IMR-90 (cell line): ENCODE results near the gene ELK3. TPM values are rescaled to one million over a fixed set of nuclear protein-coding genes. Genes with fewer than 3 reads are reported as not detected.

Experiments used
- ATAC-seq: fragments of 200-7000 bp; cut with Tn5 transposase; 2 replicates; pipeline ENCODE4 v1.9.1; 2020; ENCODE audit warnings: low read depth, mild to moderate bottlenecking, moderate library complexity
- BruUV-seq: library from RNA; stranded (reverse); fragments of 400-500 nt; replicated peaks from 2 replicates; lab custom pipeline; 2021; lab: Mats Ljungman, UMichigan
- CTCF ChIA-PET: fragments of 300-600 bp; formaldehyde crosslinking; extraction: SDS; loops from one replicate; lab custom pipeline; 2021; ENCODE audit warnings: antibody characterized with exemption; lab: Yijun Ruan, JAX
- POLR2A ChIA-PET: fragments of 300-600 bp; sonication (Branson Sonifier 250); formaldehyde crosslinking; loops from one replicate; lab custom pipeline; 2022; ENCODE audit warnings: antibody characterized with exemption; ENCODE audit not compliant: unreplicated experiment; lab: Charles Lee
- DNase-seq: peaks from one replicate; pipeline ENCODE4 v3.0.0; 2013
- H2AFZ ChIP-seq: replicated peaks from 2 replicates; pipeline ENCODE3; 2013; ENCODE audit warnings: low read length, mild to moderate bottlenecking; ENCODE audit not compliant: poor library complexity
- H2AK5ac ChIP-seq: 2 replicates; pipeline ENCODE4 v1.6.1; 2013; ENCODE audit warnings: low read depth, low read length, inconsistent platforms
- H2AK9ac ChIP-seq: replicated peaks from 2 replicates; pipeline ENCODE3; 2013; ENCODE audit warnings: mild to moderate bottlenecking, low read depth, low read length, moderate library complexity; ENCODE audit not compliant: poor library complexity
- H2BK120ac ChIP-seq: 2 replicates; pipeline ENCODE4 v1.6.1; 2013; ENCODE audit warnings: low read depth, low read length, inconsistent platforms
- H2BK15ac ChIP-seq: 3 replicates; pipeline ENCODE4 v1.6.1; 2013; ENCODE audit warnings: low read depth, low read length, inconsistent platforms
- H2BK20ac ChIP-seq: 2 replicates; pipeline ENCODE4 v1.6.1; 2013; ENCODE audit warnings: low read depth, mild to moderate bottlenecking, inconsistent platforms, low read length, moderate library complexity
- H2BK5ac ChIP-seq: 2 replicates; pipeline ENCODE4 v1.6.1; 2013; ENCODE audit warnings: mild to moderate bottlenecking, low read depth, low read length, inconsistent platforms; ENCODE audit not compliant: poor library complexity, severe bottlenecking
- H3K14ac ChIP-seq: replicated peaks from 2 replicates; pipeline ENCODE4 v1.6.1; 2013; ENCODE audit warnings: low read depth, low read length, inconsistent platforms
- H3K18ac ChIP-seq: 2 replicates; pipeline ENCODE4 v1.6.1; 2013; ENCODE audit warnings: low read depth, low read length, control low read depth
- H3K23ac ChIP-seq: 2 replicates; pipeline ENCODE4 v1.6.1; 2013; ENCODE audit warnings: low read depth, low read length, inconsistent platforms
- H3K27ac ChIP-seq: 2 replicates; pipeline ENCODE4 v1.5.1; 2013; ENCODE audit warnings: mild to moderate bottlenecking, control low read depth, low read length; ENCODE audit not compliant: insufficient read depth
- H3K27me3 ChIP-seq: 2 replicates; pipeline ENCODE4 v1.6.1; 2013; ENCODE audit warnings: low read length; ENCODE audit not compliant: control insufficient read depth, insufficient read depth
- H3K36me3 ChIP-seq: 2 replicates; pipeline ENCODE4 v1.6.1; 2013; ENCODE audit warnings: low read length, mixed read lengths; ENCODE audit not compliant: control insufficient read depth, insufficient read depth
- H3K4ac ChIP-seq: 2 replicates; pipeline ENCODE4 v1.6.1; 2013; ENCODE audit warnings: low read depth, low read length, inconsistent platforms
- H3K4me1 ChIP-seq: 2 replicates; pipeline ENCODE4 v1.6.1; 2013; ENCODE audit warnings: low read length, mixed read lengths; ENCODE audit not compliant: control insufficient read depth, insufficient read depth
- H3K4me2 ChIP-seq: 2 replicates; pipeline ENCODE4 v1.6.1; 2013; ENCODE audit warnings: low read depth, mild to moderate bottlenecking, control low read depth, low read length, moderate library complexity
- H3K4me3 ChIP-seq: 2 replicates; pipeline ENCODE4 v1.5.1; 2013; ENCODE audit warnings: low read depth, mild to moderate bottlenecking, control low read depth, low read length, moderate library complexity; ENCODE audit not compliant: insufficient read depth
- H3K56ac ChIP-seq: 2 replicates; pipeline ENCODE4 v1.6.1; 2013; ENCODE audit warnings: low read length, inconsistent platforms; ENCODE audit not compliant: insufficient read depth; ENCODE audit errors: extremely low read depth
- H3K79me1 ChIP-seq, 2 experiments: 2 replicates each; pipeline ENCODE4 v1.6.1; 2013; ENCODE audit warnings: low read length in 2 of 2, inconsistent platforms in 1 of 2, low read depth in 1 of 2
- H3K9ac ChIP-seq: 2 replicates; pipeline ENCODE4 v1.6.1; 2013; ENCODE audit warnings: low read depth, low read length, control low read depth
- H3K9me1 ChIP-seq: 2 replicates; pipeline ENCODE4 v1.6.1; 2013; ENCODE audit warnings: low read length, inconsistent platforms; ENCODE audit not compliant: insufficient read depth
- H3K9me3 ChIP-seq: 2 replicates; pipeline ENCODE4 v1.6.1; 2013; ENCODE audit warnings: low read length; ENCODE audit not compliant: control insufficient read depth, insufficient read depth
- H4K20me1 ChIP-seq: 2 replicates; pipeline ENCODE4 v1.6.1; 2013; ENCODE audit warnings: low read length, inconsistent platforms; ENCODE audit not compliant: insufficient read depth
- H4K5ac ChIP-seq: 2 replicates; pipeline ENCODE4 v1.6.1; 2013; ENCODE audit warnings: mild to moderate bottlenecking, low read depth, low read length, control low read depth
- H4K8ac ChIP-seq, 2 experiments: 2 replicates each; pipeline ENCODE4 v1.6.1; 2013; ENCODE audit warnings: low read depth in 2 of 2, low read length in 2 of 2, control low read depth in 1 of 2, inconsistent platforms in 1 of 2
- H4K91ac ChIP-seq: 2 replicates; pipeline ENCODE4 v1.6.1; 2013; ENCODE audit warnings: low read depth, low read length, inconsistent platforms; ENCODE audit not compliant: insufficient read depth
- BHLHE40 ChIP-seq: fragments of 150-350 bp; IDR thresholded peaks from 2 replicates; pipeline ENCODE4 v1.6.1; 2016; ENCODE audit warnings: mild to moderate bottlenecking, low read depth, low read length
- CEBPB ChIP-seq: IDR thresholded peaks from 2 replicates; pipeline ENCODE4 v1.6.1; 2012; ENCODE audit warnings: low read depth, low read length, improper control_type of control experiment
- CHD1 ChIP-seq: IDR thresholded peaks from 2 replicates; pipeline ENCODE4 v1.6.1; 2012; ENCODE audit warnings: low read depth, low read length, improper control_type of control experiment
- FOS ChIP-seq: fragments of 150-350 bp; IDR thresholded peaks from 2 replicates; pipeline ENCODE4 v1.6.1; 2016; ENCODE audit warnings: low read depth, low read length
- MAFK ChIP-seq: IDR thresholded peaks from 2 replicates; pipeline ENCODE4 v1.6.1; 2012; ENCODE audit warnings: low read depth, low read length, improper control_type of control experiment
- MAZ ChIP-seq: IDR thresholded peaks from 2 replicates; pipeline ENCODE4 v1.6.1; 2012; ENCODE audit warnings: low read depth, mild to moderate bottlenecking, low read length, improper control_type of control experiment, moderate library complexity, borderline replicate concordance
- MXI1 ChIP-seq: IDR thresholded peaks from 2 replicates; pipeline ENCODE4 v1.6.1; 2012; ENCODE audit warnings: low read depth, mild to moderate bottlenecking, low read length, moderate library complexity, borderline replicate concordance
- NFE2L2 ChIP-seq: fragments of 150-350 bp; IDR thresholded peaks from 2 replicates; pipeline ENCODE4 v1.6.1; 2016; ENCODE audit warnings: low read depth, mild to moderate bottlenecking, low read length
- POLR2A ChIP-seq: IDR thresholded peaks from 2 replicates; pipeline ENCODE4 v1.6.1; 2012; ENCODE audit warnings: mild to moderate bottlenecking, low read depth, low read length
- RAD21 ChIP-seq: IDR thresholded peaks from 2 replicates; pipeline ENCODE4 v1.6.1; 2012; ENCODE audit warnings: low read length, improper control_type of control experiment
- RCOR1 ChIP-seq: IDR thresholded peaks from 2 replicates; pipeline ENCODE4 v1.6.1; 2012; ENCODE audit warnings: mild to moderate bottlenecking, low read length, improper control_type of control experiment; ENCODE audit not compliant: insufficient replicate concordance
- RFX5 ChIP-seq: IDR thresholded peaks from 2 replicates; pipeline ENCODE4 v1.8.0; 2012; ENCODE audit warnings: low read depth, mild to moderate bottlenecking, low read length, moderate library complexity
- SMC3 ChIP-seq: fragments of 150-350 bp; IDR thresholded peaks from 2 replicates; pipeline ENCODE4 v1.6.1; 2016; ENCODE audit warnings: low read depth, mild to moderate bottlenecking, antibody characterized with exemption, low read length, moderate library complexity
- WGBS, 2 experiments: methylation state at CpG; one replicate each; pipeline versions ENCODE4 v1.1.5 to v1.1.7; 2013; ENCODE audit warnings: missing lambda C conversion rate in 2 of 2; ENCODE audit not compliant: insufficient read length in 1 of 2; ENCODE audit errors: extremely low coverage in 2 of 2; 5-methylcytosine and 5-hydroxymethylcytosine counted together
- dilution Hi-C: fragments of 300-500 bp; cut with HindIII; formaldehyde crosslinking; loops from one replicate; pipeline ENCODE4 v1.14.3; 2018; ENCODE audit warnings: low sequenced_read_pairs; ENCODE audit not compliant: unreplicated experiment
- in situ Hi-C: fragments of 300-500 bp; cut with MboI; formaldehyde crosslinking; loops from 3 replicates; pipeline ENCODE4 v1.14.3; 2019; ENCODE audit warnings: low sequenced_read_pairs, inconsistent platforms, mixed read lengths
- intact Hi-C: fragments of 100-400 bp; cut with micrococcal nuclease; formaldehyde crosslinking; loops from 2 replicates; pipeline ENCODE4 v1.10.0; 2022
- polyA plus RNA-seq, 3 experiments: library from polyadenylated mRNA; depleted of rRNA; stranded (reverse); fragments of >200 nt; gene quantifications; 2 replicates each; pipeline ENCODE4 v1.2.3, GENCODE V29; 2012; ENCODE audit warnings: low replicate concordance in 1 of 3
- total RNA-seq: library from RNA; depleted of rRNA; stranded (reverse); fragments of >200 nt; gene quantifications from 2 replicates; pipeline ENCODE4 v1.2.3, GENCODE V29; 2012
- TF ChIP-seq, protein P1 (sequence below): conservative IDR thresholded peaks from 2 replicates; pipeline ENCODE4 v1.5.1; 2012; ENCODE audit warnings: mild to moderate bottlenecking, low read depth, low read length, improper control_type of control experiment
- TF ChIP-seq, protein P2 (sequence below): fragments of 150-350 bp; IDR thresholded peaks from 2 replicates; pipeline ENCODE4 v1.6.1; 2017; ENCODE audit warnings: mild to moderate bottlenecking, antibody characterized with exemption, low read length, low read depth
- TF ChIP-seq, protein P3 (sequence below): fragments of 150-350 bp; IDR thresholded peaks from 2 replicates; pipeline ENCODE4 v1.6.1; 2016; ENCODE audit warnings: low read depth, mild to moderate bottlenecking, low read length, moderate library complexity, borderline replicate concordance

Gene ELK3
- total and polyA plus RNA-seq, 2 of the 4 experiments (the other 2 are of a cell fraction), result 14.5 to 27.5 TPM

DNA sequence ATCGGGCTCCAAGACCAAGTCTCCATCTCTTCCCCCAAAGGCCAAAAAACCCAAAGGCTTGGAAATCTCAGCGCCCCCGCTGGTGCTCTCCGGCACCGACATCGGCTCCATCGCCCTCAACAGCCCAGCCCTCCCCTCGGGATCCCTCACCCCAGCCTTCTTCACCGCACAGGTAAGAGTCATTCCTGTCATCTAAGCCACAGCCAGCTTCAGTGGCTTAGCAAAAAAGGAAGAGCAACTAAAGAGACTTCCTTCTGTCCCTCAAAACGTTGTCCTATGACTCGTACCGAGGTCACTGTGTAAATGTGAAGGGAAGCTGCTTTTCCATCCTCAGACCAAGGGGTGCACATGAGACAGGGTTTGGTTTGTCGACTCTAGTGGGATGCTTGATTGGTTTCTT lies 53.4 kb downstream of the ELK3 start:
- Histone ChIP-seq H3K14ac (no peak overlapping the region), H4K20me1 (peaks cover 57% of the 10 kb centered on the region)
- TF ChIP-seq SMC3 (no peak), POLR2A (no peak), RAD21 (no peak), NFE2L2 (no peak), BHLHE40 (no peak), RFX5 (no peak), RCOR1 (no peak), CHD1 (no peak), MXI1 (no peak), MAFK (no peak), MAZ (no peak), CEBPB (no peak), FOS (no peak)
- TF ChIP-seq, protein P1, sequence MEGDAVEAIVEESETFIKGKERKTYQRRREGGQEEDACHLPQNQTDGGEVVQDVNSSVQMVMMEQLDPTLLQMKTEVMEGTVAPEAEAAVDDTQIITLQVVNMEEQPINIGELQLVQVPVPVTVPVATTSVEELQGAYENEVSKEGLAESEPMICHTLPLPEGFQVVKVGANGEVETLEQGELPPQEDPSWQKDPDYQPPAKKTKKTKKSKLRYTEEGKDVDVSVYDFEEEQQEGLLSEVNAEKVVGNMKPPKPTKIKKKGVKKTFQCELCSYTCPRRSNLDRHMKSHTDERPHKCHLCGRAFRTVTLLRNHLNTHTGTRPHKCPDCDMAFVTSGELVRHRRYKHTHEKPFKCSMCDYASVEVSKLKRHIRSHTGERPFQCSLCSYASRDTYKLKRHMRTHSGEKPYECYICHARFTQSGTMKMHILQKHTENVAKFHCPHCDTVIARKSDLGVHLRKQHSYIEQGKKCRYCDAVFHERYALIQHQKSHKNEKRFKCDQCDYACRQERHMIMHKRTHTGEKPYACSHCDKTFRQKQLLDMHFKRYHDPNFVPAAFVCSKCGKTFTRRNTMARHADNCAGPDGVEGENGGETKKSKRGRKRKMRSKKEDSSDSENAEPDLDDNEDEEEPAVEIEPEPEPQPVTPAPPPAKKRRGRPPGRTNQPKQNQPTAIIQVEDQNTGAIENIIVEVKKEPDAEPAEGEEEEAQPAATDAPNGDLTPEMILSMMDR, result no peak
- TF ChIP-seq, protein P2, sequence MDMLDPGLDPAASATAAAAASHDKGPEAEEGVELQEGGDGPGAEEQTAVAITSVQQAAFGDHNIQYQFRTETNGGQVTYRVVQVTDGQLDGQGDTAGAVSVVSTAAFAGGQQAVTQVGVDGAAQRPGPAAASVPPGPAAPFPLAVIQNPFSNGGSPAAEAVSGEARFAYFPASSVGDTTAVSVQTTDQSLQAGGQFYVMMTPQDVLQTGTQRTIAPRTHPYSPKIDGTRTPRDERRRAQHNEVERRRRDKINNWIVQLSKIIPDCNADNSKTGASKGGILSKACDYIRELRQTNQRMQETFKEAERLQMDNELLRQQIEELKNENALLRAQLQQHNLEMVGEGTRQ, result no peak
- TF ChIP-seq, protein P3, sequence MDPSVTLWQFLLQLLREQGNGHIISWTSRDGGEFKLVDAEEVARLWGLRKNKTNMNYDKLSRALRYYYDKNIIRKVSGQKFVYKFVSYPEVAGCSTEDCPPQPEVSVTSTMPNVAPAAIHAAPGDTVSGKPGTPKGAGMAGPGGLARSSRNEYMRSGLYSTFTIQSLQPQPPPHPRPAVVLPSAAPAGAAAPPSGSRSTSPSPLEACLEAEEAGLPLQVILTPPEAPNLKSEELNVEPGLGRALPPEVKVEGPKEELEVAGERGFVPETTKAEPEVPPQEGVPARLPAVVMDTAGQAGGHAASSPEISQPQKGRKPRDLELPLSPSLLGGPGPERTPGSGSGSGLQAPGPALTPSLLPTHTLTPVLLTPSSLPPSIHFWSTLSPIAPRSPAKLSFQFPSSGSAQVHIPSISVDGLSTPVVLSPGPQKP, result no peak

More for the DNA sequence above, 53.4 kb downstream of the ELK3 start:
- Histone ChIP-seq H3K4me3 (no peak overlapping the region), H4K8ac (no peak overlapping the region), H4K91ac (no peak overlapping the region), H3K23ac (no peak overlapping the region), H3K4ac (no peak overlapping the region), H2AFZ (no peak overlapping the region), H2BK15ac (no peak overlapping the region), H3K56ac (no peak overlapping the region), H3K18ac (no peak overlapping the region), H3K9ac (no peak overlapping the region), H3K9me1 (peaks cover 18% of the 10 kb centered on the region), H3K9me3 (no peaks in the 10 kb centered on the region), H2BK20ac (no peak overlapping the region), H3K27ac (no peak overlapping the region), H2BK120ac (no peak overlapping the region), H4K5ac (no peak overlapping the region), H3K27me3 (no peaks in the 10 kb centered on the region), H3K4me2 (no peak overlapping the region), H2AK9ac (no peak overlapping the region), H3K36me3 (peaks cover 40% of the 10 kb centered on the region), H3K4me1 (peaks cover 7% of the 10 kb centered on the region), H2AK5ac (no peak overlapping the region), H3K79me1 (peaks cover 34 to 86% of the 10 kb centered on the region in 2 experiments), H2BK5ac (no peak overlapping the region)
- WGBS, 2 experiments, result 80% methylated on average over 2 of the region's 13 CpGs; no CpG with 5 or more reads in 1 of the 2 experiments
- dilution Hi-C loops (no loop called here), intact Hi-C loops (no loop called here), in situ Hi-C loops (no loop called here)
- DNase-seq, result peak; percentile 78
- ChIA-PET POLR2A (no interaction called here), CTCF (interaction anchor here (0.5 kb wide), 1 partner anchor 11 kb away, joined by 3 read pairs; no protein-coding TSS in a partner anchor)
- peak; percentile 25; the same call in 1 of the 2 replicates for ATAC-seq
- BruUV-seq, result no TSS peak
